ENCODE results near the gene MLLT1.

MLLT1 gene

GRCh38 chr19:6253954-6254733 lies 25.6 kb downstream of the MLLT1 start:
- DNase-seq: no peak

GRCh38 chr19:6252066-6252465 lies 27.7 kb downstream of the MLLT1 start:
- DNase-seq: no peak

GRCh38 chr19:6250909-6251308 lies 28.9 kb downstream of the MLLT1 start:
- DNase-seq: no peak

GRCh38 chr19:6250024-6250615 lies 29.7 kb downstream of the MLLT1 start:
- peak; percentile 38 for DNase-seq

GRCh38 chr19:6249296-6249695 lies 30.5 kb downstream of the MLLT1 start:
- no peak for DNase-seq

GRCh38 chr19:6248844-6249243 lies 30.9 kb downstream of the MLLT1 start:
- DNase-seq: no peak

GRCh38 chr19:6248341-6248740 lies 31.4 kb downstream of the MLLT1 start:
- DNase-seq: no peak

- DNase-seq: no peak
These were observed 32.8 kb downstream of the MLLT1 start for GRCh38 chr19:6247007-6247288.

GRCh38 chr19:6246174-6247006 lies 33.4 kb downstream of the MLLT1 start:
- no peak for DNase-seq

- no peak for DNase-seq
These were observed 37.1 kb downstream of the MLLT1 start for GRCh38 chr19:6242677-6243076.

GRCh38 chr19:6241680-6242377 lies 37.9 kb downstream of the MLLT1 start:
- DNase-seq: no peak

- no peak for DNase-seq
These were observed 38.7 kb downstream of the MLLT1 start for GRCh38 chr19:6241056-6241455.

GRCh38 chr19:6239871-6240676 lies 39.7 kb downstream of the MLLT1 start:
- DNase-seq: no peak

GRCh38 chr19:6239401-6239844 lies 40.4 kb downstream of the MLLT1 start:
- DNase-seq: no peak

- no peak for DNase-seq
These were observed 41.0 kb downstream of the MLLT1 start for GRCh38 chr19:6238643-6239281.

- DNase-seq: no peak
These were observed 41.5 kb downstream of the MLLT1 start for GRCh38 chr19:6238256-6238642.

- no peak for DNase-seq
These were observed 43.2 kb downstream of the MLLT1 start for GRCh38 chr19:6236310-6237291.

- DNase-seq: no peak
These were observed 44.5 kb downstream of the MLLT1 start for GRCh38 chr19:6235031-6235951.

- no peak for DNase-seq
These were observed 45.2 kb downstream of the MLLT1 start for GRCh38 chr19:6234527-6234926.

All from fibroblast of skin of back (primary cell).